GM19238 (cell line): ENCODE data around the gene ADGRD1.
"Not testable (repeated sequence)": the region's sequence is repeated elsewhere in the genome, so short reads cannot be mapped to it uniquely, and the experiment has no call there.

Experiments
- DNase-seq: peaks from one replicate; pipeline ENCODE4 v3.0.0; 2011; ENCODE audit warnings: low spot score; ENCODE audit not compliant: insufficient read length

ADGRD1 gene

GRCh38 chr12:130953771-130954543, at the start of gene ADGRD1:
Gene ADGRD1, plus strand, starts transcription at chr12:130953907. Its CDS starts 559 bp downstream, at chr12:130954466.
- no peak for DNase-seq

GRCh38 chr12:130904064-130904463, 49.6 kb upstream of the ADGRD1 start:
- no peak for DNase-seq

GRCh38 chr12:130904936-130905455, 48.7 kb upstream of the ADGRD1 start:
- not testable (repeated sequence) for DNase-seq

DNA sequence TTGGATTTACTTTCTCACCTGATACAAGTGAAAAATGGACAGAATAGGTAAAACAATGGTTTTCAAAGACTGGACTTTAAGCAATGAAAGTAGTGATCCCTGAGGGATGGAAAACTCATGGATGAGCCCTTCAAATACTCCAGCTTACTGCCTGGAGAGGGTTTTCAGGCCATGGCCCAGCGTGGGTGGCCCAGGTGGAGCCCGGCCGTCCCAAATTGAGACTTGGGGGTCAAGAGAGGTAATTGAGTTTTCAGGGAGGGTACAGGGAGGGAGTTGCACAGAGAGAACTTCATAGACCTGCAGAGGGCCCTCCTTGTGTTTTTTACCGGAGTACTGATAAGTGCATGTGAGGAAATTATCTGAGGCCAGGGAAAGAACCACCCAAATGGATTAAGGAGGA, 44.6 kb upstream of the ADGRD1 start:
- DNase-seq = no peak

DNA sequence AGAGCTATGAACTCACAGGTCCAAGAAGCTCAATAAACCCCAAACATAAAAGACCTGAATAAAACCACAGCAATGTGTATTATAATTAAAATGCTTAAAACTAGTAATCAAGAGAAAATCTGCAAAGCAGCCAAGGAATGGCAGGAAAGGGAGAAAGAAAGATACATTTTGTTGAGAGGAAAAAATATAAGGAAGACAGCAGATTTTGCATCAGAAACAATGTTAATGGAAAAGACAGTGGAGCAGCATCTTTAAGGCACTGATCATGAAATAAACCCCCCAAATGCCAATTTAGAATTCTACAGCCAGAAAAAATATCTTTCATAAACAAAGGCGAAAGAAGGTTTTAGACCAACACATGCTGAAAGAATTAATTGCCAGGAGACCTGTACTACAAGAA, 42.5 kb upstream of the ADGRD1 start:
- no peak for DNase-seq

GRCh38 chr12:130911933-130912332, 41.8 kb upstream of the ADGRD1 start:
- DNase-seq = no peak

- peak; percentile 30 for DNase-seq
Measured at GRCh38 chr12:130916241-130916911, 37.3 kb upstream of the ADGRD1 start.

DNA sequence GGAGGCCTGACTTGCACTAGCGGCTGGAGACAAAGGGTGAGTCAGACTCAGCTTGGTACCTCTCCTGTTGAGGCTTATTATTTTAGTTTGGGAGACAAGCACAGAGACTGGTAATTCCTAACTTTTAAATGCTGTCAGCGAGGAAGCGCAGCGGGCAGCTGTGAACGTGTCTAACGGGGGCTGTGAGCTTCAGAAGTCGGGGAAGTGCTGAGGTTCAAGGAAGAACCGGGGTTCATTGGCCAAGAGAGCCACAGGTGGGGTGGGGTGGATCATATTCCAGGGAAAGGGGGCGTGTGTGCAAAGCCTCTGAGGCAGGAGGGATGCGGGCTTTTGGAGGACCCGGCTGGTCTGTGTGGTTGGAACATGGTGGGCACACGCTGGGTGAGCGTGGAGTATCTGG, 36.1 kb upstream of the ADGRD1 start:
- DNase-seq = no peak

GRCh38 chr12:130919086-130919485, 34.6 kb upstream of the ADGRD1 start:
- no peak for DNase-seq

GRCh38 chr12:130920119-130920703, 33.5 kb upstream of the ADGRD1 start:
- no peak for DNase-seq

DNA sequence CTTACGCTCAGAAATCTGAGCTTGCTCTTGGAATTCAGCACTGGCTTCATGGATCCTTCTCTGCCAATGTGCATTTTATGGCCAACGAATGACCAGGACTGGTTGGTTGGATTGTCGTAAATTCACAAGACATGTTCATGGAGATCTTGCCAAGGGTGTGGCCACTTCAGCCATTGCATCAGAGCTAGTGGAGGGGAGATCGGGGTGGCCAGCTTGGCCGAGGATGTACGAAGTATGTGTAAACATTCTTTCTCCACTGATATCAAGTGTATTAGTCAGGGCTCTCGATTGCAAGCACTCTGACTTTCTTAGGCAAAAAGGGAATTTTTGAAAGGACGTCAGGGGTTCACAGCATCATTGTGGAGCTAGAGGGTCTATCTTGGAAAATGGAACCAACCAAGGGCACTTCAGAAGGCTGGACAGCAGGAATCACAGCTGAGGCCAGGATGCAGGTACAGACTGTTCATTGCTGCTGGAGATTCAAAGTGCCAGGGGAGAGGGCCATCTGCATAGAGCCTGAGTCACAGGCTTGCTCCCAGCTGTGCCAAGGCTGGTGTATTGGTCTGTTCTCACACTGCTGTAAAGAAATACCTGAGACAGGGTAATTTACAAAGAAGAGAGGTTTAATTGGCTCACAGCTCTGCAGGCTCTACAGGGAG, 32.9 kb upstream of the ADGRD1 start:
- no peak for DNase-seq

- DNase-seq = no peak
Measured at GRCh38 chr12:130922511-130922953, 31.2 kb upstream of the ADGRD1 start.

DNA sequence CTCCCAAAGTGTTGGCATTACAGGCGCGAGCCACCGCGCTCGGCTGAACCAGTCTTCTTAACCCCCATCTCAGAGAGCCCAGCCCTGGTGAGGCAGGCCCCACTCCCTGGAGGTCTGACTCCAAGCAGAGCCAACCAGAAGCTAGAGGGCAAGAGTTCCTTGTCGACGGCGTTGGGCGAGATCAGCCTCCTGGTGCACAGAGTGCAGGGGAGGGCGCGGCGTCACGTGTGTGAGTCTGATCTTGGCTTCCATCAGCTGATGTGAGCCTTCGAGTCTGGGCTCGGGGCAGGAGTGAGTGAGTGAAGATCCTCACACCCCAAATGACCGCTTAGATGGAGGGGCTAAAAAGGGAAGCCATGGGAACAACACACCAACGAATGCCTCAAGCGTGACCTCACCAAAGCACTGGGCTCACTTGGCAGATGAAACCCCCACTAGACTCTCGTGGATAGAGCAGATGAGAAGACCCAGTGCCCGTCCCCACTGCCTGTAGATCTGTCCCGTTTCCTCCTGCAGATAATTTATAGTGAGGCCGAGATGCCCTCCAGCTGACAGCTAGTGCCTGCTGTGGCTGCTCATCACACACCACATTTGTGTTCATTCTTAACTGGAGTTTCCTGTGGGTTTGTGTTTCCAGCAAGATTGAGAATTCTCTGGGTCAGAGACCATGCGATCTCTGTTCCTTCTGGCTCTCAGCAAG, 28.6 kb upstream of the ADGRD1 start:
- no peak for DNase-seq

GRCh38 chr12:130925666-130926015, 28.1 kb upstream of the ADGRD1 start:
- DNase-seq = no peak

GRCh38 chr12:130929363-130929762, 24.3 kb upstream of the ADGRD1 start:
- no peak for DNase-seq

DNA sequence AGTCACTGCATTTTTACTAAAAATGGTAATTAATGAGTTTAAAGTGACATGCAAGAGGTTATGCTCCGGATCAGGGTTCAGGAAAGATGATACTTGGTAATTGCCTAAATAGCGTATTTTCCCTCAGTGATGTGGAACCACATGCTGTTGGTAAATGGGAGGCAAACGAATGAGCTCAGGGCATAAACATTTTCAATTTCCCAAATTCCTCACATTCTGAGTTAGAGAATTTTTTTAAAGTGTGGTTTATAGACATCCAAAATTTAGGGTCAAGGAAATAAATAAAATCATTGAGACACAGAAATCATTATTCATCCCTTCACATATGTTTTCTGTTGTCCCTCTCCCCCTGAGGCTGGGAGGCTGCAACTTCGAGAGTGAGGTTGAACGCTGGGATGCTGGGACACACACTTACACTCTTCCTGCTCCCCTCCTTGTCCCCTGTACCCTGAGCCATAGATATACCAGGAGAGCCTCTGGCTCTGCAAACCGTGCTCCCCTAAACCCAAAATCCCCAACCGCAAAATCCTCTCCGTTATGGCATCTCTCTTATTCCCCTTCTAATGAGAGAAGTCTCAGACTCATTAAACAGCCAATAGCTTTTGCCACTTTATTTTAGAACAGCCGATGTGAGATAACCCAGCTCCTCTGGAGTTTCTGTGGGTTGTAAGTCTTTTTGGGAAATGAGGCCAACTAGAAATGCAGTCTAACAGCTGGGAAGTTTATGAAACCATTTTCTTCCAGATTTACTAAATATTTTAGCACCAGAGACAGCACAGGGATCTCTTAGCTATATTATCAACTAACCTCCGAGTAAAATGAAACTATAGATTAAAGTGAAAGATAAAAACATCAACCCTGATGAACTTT, 21.4 kb upstream of the ADGRD1 start:
- no peak for DNase-seq

DNA sequence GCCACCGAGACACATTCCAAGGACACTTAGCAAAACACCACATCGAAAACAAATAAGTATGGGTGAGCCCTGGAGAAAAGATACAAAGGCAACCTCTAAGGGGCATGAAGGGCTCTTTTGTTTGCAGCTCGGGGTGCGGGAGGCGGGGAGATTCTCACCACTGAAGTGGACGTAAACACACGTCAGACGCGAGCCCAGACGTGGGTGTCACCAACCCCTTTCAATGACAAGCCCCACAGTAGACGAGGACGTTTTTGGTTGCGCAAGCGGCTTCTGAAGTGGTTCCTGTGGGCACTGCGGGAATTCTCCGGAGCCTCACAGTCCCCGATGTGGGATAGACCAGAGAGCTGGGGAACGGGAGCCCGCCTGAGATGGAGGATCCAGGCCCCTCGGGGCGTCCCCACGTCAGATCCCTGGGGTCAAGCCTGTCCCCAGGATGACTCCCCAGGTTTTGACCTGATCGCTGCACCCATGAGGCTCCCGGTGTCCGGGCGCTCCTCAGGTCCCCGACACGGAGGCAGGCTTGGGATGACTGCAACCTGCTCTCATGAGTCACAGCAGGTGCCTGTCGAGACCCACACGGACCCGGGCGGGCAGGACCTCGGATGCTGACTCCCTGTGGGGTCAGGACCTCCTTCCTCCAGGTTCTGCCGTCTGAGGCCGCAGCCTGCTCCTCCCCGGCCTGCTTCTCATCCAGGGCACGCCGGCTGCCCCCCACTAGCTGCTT, 20.3 kb upstream of the ADGRD1 start:
- DNase-seq = no peak

DNA sequence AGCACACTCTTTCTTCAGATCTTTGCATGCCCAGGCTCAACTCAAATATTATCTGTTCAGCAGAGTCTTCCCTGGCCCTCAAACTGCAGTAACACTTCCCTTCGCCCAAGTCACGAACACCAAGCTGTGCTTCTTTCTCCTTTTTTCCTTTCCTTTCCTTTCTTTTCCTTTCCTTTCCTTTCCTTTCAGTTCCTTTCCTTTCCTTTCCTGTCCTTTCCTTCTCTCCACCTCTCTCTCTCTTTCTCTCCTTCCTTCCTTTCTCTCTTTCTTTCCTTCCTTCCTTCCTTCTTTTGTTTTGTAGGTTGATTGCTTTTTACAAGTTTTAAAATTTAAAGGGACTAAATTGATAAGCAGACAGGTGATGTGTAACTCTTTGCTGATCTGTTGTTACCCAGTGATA, 19.0 kb upstream of the ADGRD1 start:
- DNase-seq = no peak

DNA sequence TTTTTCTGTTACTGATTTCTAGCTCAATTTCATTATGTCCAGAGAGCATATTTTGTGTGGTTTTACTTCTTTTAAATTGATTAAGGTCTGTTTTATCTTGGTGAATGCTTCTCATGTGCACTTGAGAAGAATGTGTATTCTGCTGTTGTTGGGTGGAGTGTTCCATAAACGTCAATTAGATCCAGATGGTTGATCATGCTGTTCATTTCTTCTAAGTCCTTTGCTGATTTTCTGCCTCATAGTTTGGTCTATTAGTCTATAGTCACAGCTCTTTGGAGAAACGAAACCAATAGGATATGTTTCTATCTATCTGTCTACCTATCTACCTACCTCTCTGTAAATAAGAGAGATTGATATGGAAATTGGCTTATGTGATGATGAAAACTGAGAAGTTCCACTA, 17.1 kb upstream of the ADGRD1 start:
- DNase-seq = no peak

DNA sequence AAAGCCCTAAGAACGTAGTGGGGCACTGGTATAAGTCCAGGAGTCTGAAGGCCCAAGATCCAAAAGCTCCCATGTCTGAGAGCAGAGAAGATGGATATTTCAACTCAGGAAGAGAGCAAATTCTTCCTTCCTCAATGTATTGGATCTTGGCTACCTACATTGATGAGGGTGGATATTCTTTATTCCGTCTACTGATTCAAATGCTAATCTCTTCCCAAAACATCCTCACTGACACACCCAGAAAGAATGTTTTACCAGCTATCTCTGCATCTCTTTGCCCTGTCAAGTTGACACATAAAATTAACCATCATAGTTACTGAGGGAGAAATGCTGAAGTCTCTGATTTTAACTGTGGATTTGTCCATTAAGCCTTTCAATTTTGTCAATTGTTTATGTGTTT, 16.6 kb upstream of the ADGRD1 start:
- DNase-seq = no peak
